HG02852 (cell line): ENCODE data around the gene KIAA0825.

Experiments used
- ATAC-seq: cut with Tn5 transposase; IDR thresholded peaks from one replicate; pipeline ENCODE4 v1.9.1; 2021; ENCODE audit warnings: mild to moderate bottlenecking, moderate library complexity; ENCODE audit not compliant: unreplicated experiment

The KIAA0825 gene

GRCh38 chr5:94508461-94509148 is 109.8 kb downstream of the KIAA0825 start:
- no peak for ATAC-seq

DNA sequence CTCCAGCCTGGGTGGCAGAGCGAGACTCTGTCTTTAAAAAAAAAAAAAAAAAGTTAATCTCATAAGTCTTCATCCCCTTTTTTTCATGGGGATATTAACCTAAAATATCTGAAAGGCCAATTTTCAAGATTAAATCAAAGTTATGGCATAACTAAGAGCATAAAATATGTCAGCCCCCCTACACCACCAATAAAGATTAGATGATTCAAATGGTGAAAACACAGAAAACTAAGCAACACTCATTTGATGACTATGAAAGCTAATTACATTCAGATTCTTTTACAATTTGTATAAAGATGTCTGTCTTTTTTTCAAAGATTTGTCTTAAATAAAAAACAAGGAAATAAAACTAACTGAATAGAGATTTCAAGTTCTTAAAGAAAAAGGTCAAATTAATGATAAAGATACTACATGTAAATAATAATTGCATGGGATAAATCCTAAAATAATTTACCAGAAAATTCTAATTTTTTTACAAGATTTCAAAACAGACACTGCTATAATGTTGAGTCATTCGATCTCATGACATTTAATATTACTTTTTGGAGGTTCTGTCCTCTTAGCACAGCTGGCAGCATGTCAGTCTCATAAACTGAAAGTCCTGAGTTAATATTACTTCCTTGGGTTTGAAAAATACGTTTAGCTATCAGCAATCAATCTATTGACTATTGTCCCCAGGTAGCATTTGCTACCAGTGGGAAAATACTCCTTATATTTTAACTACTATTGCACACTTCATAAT is 112.9 kb downstream of the KIAA0825 start:
- no peak for ATAC-seq

- ATAC-seq, result no peak
Observed at GRCh38 chr5:94503677-94504076, 114.7 kb downstream of the KIAA0825 start.

DNA sequence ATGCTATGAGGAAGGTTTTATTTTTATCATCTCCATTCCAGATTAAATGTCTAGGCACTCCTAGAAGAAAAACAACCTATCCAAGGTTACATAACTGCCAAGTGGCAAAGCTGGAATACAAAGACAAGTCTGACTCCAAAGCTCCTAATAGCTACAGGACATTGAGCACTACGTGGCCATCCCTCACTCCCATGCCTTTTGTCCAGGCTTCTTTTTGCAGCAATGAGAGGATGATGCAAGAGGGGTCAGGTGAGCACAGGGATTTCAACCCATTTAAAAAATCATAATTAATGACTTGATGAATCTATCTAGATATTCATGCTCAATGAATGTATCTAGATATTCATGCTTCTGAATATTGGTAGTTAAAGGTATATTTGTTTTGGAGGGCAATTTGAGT is 117.0 kb downstream of the KIAA0825 start:
- no peak for ATAC-seq

DNA sequence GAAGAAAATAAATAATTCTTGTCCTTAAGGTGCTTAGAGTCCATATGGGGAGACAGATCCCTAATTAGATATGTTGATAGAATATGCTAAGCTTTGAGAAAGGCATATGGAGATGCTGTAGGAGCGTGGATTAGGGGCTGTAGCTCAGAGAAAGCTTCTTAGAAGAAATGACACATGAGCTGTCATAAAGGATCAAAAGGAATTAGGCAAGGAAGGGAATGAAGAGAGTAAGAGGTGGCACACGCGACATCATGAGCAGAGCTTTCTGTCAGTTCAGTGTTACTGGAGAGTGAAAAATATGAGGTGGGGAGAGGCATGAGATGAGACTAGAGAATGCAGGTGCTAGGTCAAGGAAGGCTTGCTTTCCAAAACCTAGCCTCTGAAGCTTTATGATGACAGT is 118.6 kb downstream of the KIAA0825 start:
- no peak for ATAC-seq

- no peak for ATAC-seq
Observed at GRCh38 chr5:94498199-94498598, 120.2 kb downstream of the KIAA0825 start.

- ATAC-seq, result no peak
Observed at GRCh38 chr5:94485067-94485466, 133.3 kb downstream of the KIAA0825 start.

GRCh38 chr5:94481059-94481458 is 137.3 kb downstream of the KIAA0825 start:
- no peak for ATAC-seq

DNA sequence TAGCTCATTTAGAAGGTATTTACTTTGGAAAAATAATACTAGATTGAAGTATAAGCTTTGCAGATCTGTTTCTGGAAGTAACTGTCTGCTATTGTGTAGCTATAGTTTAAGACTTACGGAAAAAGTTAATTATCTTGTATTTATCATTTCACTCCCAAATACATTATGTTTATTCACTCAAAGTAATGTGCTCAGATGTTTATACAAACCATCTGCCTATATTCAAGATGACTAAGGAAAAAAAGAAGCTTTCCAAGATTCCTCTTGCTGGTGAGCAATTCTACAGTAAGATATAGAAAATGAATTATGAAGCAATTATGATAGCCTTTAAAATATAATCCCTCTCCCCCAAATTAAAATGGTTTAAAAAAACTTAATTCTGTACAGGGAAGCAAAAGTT is 137.9 kb downstream of the KIAA0825 start:
- ATAC-seq, result no peak

- ATAC-seq, result no peak
Observed at GRCh38 chr5:94473936-94474335, 144.5 kb downstream of the KIAA0825 start.

DNA sequence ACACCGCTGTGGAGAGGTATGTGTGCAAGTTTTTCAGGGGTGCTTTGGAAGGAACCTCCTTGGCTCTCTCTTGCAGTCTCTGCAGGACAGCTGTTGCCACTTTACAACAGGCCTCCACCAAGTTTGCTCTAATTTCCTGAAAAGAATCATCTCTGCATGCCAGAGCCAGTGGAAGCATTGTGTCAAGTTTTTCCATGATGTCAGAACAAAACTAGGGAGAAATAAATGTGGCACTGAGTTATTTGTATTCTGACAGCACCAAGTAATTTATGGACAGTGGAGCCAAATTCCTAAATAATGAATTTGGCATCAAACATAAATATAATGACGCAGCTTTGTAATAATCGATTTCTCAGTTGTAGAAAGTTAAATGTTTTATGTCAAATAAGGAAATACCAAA is 146.9 kb downstream of the KIAA0825 start:
- no peak for ATAC-seq

DNA sequence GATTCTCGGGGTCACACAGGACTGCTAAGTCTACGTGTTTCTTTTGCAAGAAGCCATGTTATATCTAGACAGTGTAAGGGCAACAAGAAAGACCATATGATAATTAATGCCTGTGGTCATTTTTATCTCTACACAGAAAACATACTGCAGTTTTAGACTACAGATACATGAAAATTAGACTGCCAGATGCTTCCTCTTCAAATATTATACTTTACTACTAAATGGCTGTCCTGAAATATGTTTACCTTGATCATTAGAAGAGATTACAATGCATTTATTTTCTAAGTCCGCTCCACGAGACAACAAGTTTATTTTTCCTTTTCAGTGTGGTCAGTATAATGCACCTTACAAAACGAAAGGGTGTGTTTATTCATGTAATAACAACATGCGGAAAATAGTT is 147.6 kb downstream of the KIAA0825 start:
- ATAC-seq, result no peak

- no peak for ATAC-seq
Observed at GRCh38 chr5:94469894-94470329, 148.5 kb downstream of the KIAA0825 start.

DNA sequence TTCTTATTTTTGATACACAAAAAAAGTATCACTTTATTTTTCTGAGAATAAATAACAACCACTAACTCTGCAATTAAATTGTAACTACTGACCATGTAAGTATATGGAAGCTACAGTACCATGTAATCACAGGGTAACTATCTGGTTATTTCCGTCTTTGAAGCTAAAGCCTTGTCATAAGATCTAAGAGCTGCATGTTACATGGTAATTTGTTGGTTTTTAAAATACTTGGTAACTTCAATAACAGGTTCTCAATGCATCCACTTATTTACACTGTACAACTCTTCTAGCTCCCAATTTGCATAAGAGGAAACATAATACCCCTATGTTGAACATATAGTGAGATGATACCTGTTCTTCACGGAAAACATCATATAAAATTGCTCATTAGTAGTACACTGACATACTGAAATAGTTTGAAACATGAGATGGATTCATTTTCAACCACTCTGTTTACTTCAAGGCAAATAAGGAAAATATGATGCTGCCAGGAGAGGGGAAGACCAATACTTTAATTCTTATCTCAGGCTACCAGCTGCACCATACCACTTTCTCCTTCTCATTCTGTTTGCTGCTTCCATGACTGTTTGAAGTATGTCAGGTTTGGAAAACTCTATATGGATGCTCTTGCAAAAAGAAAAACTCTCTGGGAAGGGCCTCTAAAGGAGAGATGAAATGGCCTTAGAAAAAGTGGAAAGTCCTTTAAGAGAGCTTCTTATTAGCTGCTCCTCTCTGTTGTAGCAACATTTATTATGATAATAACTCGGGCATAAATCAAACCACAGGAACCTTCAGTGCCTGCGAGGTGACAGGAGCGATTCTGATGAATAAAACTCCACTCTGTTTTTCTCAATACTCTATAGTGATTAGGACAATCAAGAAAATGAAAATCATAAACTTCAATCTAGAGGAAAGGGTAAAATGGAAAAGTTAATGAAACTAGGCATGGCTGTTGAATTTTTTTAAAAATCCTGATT is 150.2 kb downstream of the KIAA0825 start:
- ATAC-seq, result no peak

- no peak for ATAC-seq
Observed at GRCh38 chr5:94467346-94467953, 151.0 kb downstream of the KIAA0825 start.

DNA sequence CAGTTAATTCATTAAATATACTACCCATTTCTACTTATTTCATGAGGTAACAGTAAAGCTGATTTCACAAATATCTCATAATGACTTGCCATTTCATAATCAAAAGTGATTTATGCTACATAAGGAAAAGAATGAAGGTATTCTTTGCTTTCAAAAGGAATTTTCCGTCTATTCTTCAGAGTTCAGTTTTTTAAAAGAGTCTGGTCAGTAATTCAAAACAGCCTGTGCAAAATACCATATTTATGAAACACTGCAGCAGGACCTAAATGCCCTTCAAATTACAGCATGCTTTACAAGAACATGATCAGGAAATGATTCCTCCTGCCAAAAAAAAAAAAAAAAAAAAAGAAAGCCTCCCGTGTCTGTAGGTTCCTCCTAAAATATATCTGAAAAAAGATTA is 154.7 kb downstream of the KIAA0825 start:
- no peak for ATAC-seq

DNA sequence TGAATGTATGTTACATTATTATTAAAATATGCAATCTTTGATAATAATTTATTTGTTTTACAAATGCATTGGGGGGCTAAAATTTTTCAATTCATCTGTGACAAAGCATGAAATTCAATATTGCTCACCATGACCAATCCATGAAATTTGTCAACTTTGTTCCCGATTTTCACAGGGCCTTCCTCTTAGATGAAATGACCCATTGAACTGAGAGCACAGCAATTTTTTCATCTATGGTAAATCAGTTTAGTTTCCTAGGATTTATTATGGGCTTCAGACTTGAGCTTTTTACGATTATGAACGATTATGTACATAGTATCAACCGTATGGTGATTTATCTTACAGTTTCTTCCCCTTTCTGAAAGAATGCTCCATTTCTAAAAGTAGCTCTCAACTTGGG is 157.3 kb downstream of the KIAA0825 start:
- no peak for ATAC-seq

GRCh38 chr5:94459915-94460314 is 158.5 kb downstream of the KIAA0825 start:
- no peak for ATAC-seq

DNA sequence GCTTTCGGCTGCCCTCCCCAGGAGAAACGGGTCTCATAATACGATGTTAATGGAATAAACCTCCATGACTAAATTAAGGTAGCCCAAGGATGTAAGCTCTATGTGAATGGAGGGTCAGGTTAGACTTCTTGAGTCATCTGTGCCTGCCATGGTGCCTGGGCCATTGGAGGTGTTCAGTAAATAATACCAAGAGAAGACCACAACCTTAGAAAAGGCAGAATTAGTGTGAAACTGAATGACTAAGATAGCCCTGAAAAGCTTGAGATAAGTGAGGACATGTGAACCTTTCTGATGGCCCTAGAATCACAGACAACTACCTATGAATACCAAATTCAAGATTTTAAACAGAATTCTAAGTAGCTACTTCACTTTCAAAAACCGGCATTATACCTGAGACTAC is 160.6 kb downstream of the KIAA0825 start:
- no peak for ATAC-seq

DNA sequence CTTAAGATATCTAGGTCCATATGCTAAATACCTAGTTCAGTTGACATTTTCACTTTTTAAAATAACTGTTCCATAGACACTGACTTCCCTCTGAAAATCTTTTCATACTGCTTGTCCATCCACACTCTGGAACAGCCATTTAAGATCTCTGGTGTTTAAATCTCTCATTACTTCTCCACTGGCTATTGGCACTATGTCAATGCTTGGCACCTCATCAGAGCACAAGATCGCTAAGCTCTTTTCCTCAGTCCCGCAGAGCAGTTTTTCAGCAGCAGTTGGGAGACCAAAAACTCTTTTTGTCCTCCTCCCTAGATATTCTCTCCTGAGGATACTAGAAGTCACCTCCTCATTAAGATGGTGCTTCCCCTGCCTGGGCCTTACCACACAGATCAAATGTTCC is 172.7 kb downstream of the KIAA0825 start:
- no peak for ATAC-seq

DNA sequence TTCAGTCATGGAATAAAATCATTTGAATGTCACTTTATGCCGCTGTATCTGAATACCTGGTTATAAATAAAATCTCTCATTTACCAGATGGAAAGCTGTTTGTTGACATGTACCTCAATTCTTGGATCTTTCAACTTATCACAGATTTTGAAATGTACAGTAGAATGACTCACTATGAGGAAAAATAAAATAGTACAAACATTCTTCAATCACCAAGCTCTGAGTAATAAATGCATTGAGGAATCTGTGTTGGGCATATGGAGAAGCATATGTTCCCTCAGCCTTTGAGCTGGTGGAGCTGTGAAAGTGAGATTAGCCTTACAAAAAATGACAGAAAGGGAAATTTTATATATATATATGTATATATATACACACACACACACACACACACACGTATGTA is 175.4 kb downstream of the KIAA0825 start:
- ATAC-seq, result no peak
